ENCODE measurements around the gene PCDHA7. TPM values are rescaled to one million over a fixed set of nuclear protein-coding genes. Genes with fewer than 3 reads are reported as not detected.

Gene PCDHA7
- total RNA-seq, 1 experiment from 2014 or later: 0.48 TPM

GRCh38 chr5:140862441-140863295 lies 28.6 kb downstream of the PCDHA7 start:
- no peak overlapping the region for H3T11ph ChIP-seq (ENCODE audit: low read length)
- no peak overlapping the region for H3K4me2 ChIP-seq (ENCODE audit: insufficient read depth, insufficient read length, low read length)
- H2BK120ac ChIP-seq (ENCODE audit: low read depth, low read length, poor library complexity, severe bottlenecking): no peak overlapping the region
- no CpG with 5 or more reads among the region's 76 CpGs for WGBS (ENCODE audit: extremely low coverage, insufficient read length, low lambda C conversion rate)
- no peak overlapping the region for H3K18ac ChIP-seq (ENCODE audit: insufficient read length, low read depth, low read length)
- no peaks in the 10 kb centered on the region for H3K27me3 Mint-ChIP-seq (ENCODE audit: low read depth)
- no peak overlapping the region for H3K4ac ChIP-seq (ENCODE audit: low read depth, low read length)
- H3K27ac Mint-ChIP-seq: no peak overlapping the region; a peak in 1 of 7 replicates
- no peaks in the 10 kb centered on the region for H3K79me1 ChIP-seq (ENCODE audit: insufficient read depth, low read depth, low read length, poor library complexity, severe bottlenecking)
- H2BK20ac ChIP-seq (ENCODE audit: low read depth, low read length, poor library complexity, severe bottlenecking): no peak overlapping the region
- H2AK5ac ChIP-seq (ENCODE audit: insufficient read length, low read length): no peak overlapping the region
- H3K14ac ChIP-seq (ENCODE audit: insufficient read depth, low read length): no peak overlapping the region
- DNase-seq: no peak
- no peak overlapping the region for H2BK15ac ChIP-seq (ENCODE audit: low read depth, low read length)
- H3K23ac ChIP-seq (ENCODE audit: insufficient read length, low read depth, low read length): no peak overlapping the region
- H3K23me2 ChIP-seq (ENCODE audit: insufficient read length, low read depth, low read length, poor library complexity, severe bottlenecking): no peaks in the 10 kb centered on the region
- H3K27me3 ChIP-seq (ENCODE audit: insufficient read depth, low read length): no peaks in the 10 kb centered on the region
- H4K5ac ChIP-seq (ENCODE audit: insufficient read length, low read depth, low read length): no peak overlapping the region
- no peak overlapping the region for H4K91ac ChIP-seq (ENCODE audit: insufficient read length, low read depth, low read length)
- TF ChIP-seq CTCF (conservative IDR thresholded peaks at IDR 0.05): no peak
- no peaks in the 10 kb centered on the region for H3K4me1 ChIP-seq (ENCODE audit: insufficient read depth, low read length)
- H3K56ac ChIP-seq (ENCODE audit: insufficient read length, low read depth, low read length): no peak overlapping the region
- no peak overlapping the region for H3K27ac ChIP-seq (ENCODE audit: insufficient read length, low read depth, low read length)
- H2AFZ ChIP-seq (ENCODE audit: low read length): no peak overlapping the region
- no peak overlapping the region for H4K8ac ChIP-seq (replicated peaks; ENCODE audit: insufficient read length, low read depth, low read length)
- no peak overlapping the region for H3K4me3 Mint-ChIP-seq
- H3K4me1 Mint-ChIP-seq: peaks cover 0 to 6% of the 10 kb centered on the region in 2 experiments; a peak in 1 of 4 replicates
- no peaks in the 10 kb centered on the region for H3K79me2 ChIP-seq (ENCODE audit: insufficient read depth, low read length)
- H4K20me1 ChIP-seq (ENCODE audit: control insufficient read depth, insufficient read depth, insufficient read length): no peaks in the 10 kb centered on the region
- no peak overlapping the region for H2BK5ac ChIP-seq (ENCODE audit: insufficient read length, low read length)
- peaks cover 35 to 48% (median 41%) of the 10 kb centered on the region in 3 experiments for H3K36me3 Mint-ChIP-seq (ENCODE audit: insufficient read depth in 1 of 3, low read depth in 3 of 3)
- no peak overlapping the region for H2BK12ac ChIP-seq (ENCODE audit: insufficient read length, low read depth, low read length)
- peaks cover 9% of the 10 kb centered on the region for H3K9me3 ChIP-seq (ENCODE audit: control insufficient read depth, low read depth, low read length)
- H3K9me3 Mint-ChIP-seq: peaks cover 26 to 35% of the 10 kb centered on the region in 2 experiments
- no peak overlapping the region for H3K9ac ChIP-seq (ENCODE audit: extremely low read depth, insufficient read length, low read length)

Measured in H9 (cell line).